Gastroesophageal sphincter (tissue), 3 donors: Measurements from ENCODE around the gene CDH13.

Source experiments
- EP300 ChIP-seq: sonication (generic); formaldehyde crosslinking; IDR thresholded peaks from one replicate; pipeline ENCODE4 v1.6.1; 2017; ENCODE audit warnings: antibody characterized with exemption, mild to moderate bottlenecking
- POLR2A ChIP-seq, 2 donors: fragments of 450-650 bp; IDR thresholded peaks; one replicate each; pipeline ENCODE4 v1.6.1; 2017; ENCODE audit warnings: antibody characterized with exemption in 2 of 2, mild to moderate bottlenecking in 2 of 2, moderate library complexity in 1 of 2
- POLR2AphosphoS5 ChIP-seq: sonication (generic); formaldehyde crosslinking; IDR thresholded peaks from one replicate; pipeline ENCODE4 v1.6.1; 2017; ENCODE audit warnings: antibody characterized with exemption
- TF ChIP-seq, protein P1 (sequence below), 4 experiments: fragments of 200-600 bp in 2 of 4; fragments of 450-650 bp in 2 of 4; sonication (generic) in 1 of 4; IDR thresholded peaks; one replicate each; pipeline ENCODE4 v1.5.1; 2017 to 2019; ENCODE audit warnings: antibody characterized with exemption in 4 of 4, mild to moderate bottlenecking in 2 of 4, moderate library complexity in 2 of 4

DNA sequence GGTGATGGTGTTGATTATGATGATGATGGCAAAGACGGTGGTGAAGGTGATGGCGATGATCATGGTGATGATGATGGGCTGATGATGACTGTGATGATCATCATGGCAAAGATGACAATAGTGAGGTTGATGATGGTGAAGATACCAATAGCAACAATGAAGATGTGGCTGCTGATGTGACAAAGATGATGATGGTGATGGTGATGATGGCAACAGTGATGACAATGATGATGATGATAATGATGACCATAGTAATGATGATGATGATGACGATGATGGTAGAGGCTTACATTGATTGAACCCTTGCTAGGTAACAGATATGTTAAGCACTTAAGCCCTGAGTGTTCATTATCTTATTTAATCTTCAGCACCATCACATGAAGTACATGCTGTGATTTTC, 817.2 kb downstream of the CDH13 start:
- TF ChIP-seq, protein P1, sequence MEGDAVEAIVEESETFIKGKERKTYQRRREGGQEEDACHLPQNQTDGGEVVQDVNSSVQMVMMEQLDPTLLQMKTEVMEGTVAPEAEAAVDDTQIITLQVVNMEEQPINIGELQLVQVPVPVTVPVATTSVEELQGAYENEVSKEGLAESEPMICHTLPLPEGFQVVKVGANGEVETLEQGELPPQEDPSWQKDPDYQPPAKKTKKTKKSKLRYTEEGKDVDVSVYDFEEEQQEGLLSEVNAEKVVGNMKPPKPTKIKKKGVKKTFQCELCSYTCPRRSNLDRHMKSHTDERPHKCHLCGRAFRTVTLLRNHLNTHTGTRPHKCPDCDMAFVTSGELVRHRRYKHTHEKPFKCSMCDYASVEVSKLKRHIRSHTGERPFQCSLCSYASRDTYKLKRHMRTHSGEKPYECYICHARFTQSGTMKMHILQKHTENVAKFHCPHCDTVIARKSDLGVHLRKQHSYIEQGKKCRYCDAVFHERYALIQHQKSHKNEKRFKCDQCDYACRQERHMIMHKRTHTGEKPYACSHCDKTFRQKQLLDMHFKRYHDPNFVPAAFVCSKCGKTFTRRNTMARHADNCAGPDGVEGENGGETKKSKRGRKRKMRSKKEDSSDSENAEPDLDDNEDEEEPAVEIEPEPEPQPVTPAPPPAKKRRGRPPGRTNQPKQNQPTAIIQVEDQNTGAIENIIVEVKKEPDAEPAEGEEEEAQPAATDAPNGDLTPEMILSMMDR (IDR thresholded peaks at IDR 0.05), result no peak
- TF ChIP-seq POLR2A (IDR thresholded peaks at IDR 0.05), result no peak
- no peak for TF ChIP-seq EP300
- TF ChIP-seq POLR2AphosphoS5, result no peak
